ENCODE measurements around the gene PCF11.

Gene PCF11

DNA sequence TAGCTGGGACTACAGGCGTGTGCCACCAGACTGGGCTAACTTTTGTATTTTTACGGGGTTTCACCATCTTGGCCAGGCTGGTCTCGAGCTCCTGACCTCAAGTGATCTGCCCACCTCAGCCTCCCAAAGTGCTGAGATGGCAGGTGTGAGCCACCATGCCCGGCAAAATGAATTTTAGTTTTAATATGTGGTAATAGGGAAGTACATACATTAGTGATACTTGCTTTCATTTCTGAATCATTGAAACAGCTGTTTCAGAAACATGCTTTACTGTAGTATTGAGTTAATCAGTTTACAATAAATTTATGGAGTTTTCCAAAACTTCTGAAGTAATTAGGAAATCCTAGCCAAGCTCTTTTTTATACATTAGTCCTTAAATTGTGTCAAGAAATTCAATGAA is 15.6 kb downstream of the PCF11 start:
- H3K27ac ChIP-seq (ENCODE audit: insufficient read depth in 1 of 2, low read depth in 1 of 2, low read length in 2 of 2, poor library complexity in 1 of 2, severe bottlenecking in 2 of 2), result no peak overlapping the region
- DNase-seq, result no peak
- peaks cover 29 to 74% (median 53%) of the 10 kb centered on the region in 4 experiments for H3K36me3 ChIP-seq (ENCODE audit: control insufficient read depth in 4 of 4, insufficient read depth in 4 of 4, low read length in 3 of 4)
- POLR2A ChIA-PET, result interaction anchor here (0.6 kb wide), 1 partner anchor 12 kb away, joined by 3 read pairs; no protein-coding TSS in a partner anchor
- CTCF ChIA-PET, result interaction anchor here (0.9 to 1.6 kb wide), 4 partner anchors 9 to 304 kb away, joined by 3 to 7 read pairs (median 6); no protein-coding TSS in a partner anchor
- no peaks in the 10 kb centered on the region for H3K27me3 ChIP-seq (replicated peaks in 2 of 5; ENCODE audit: control insufficient read depth in 4 of 5, insufficient read depth in 5 of 5, low read length in 4 of 5)
- WGBS (ENCODE audit: insufficient coverage), result 100% methylated on average over 3 of the region's 4 CpGs
- no peaks in the 10 kb centered on the region for H3K9me3 ChIP-seq (ENCODE audit: control extremely low read depth in 1 of 5, control insufficient read depth in 4 of 5, insufficient read depth in 2 of 5, low read depth in 1 of 5, low read length in 4 of 5)
- no peak overlapping the region for H3K4me3 ChIP-seq (ENCODE audit: control insufficient read depth in 1 of 7, extremely low read depth in 1 of 7, insufficient read depth in 4 of 7, low read depth in 2 of 7, low read length in 6 of 7)
- peaks cover 4 to 41% (median 22%) of the 10 kb centered on the region in 4 experiments for H3K4me1 ChIP-seq (ENCODE audit: control extremely low read depth in 1 of 4, control insufficient read depth in 4 of 4, insufficient read depth in 4 of 4, low read length in 3 of 4)

DNA sequence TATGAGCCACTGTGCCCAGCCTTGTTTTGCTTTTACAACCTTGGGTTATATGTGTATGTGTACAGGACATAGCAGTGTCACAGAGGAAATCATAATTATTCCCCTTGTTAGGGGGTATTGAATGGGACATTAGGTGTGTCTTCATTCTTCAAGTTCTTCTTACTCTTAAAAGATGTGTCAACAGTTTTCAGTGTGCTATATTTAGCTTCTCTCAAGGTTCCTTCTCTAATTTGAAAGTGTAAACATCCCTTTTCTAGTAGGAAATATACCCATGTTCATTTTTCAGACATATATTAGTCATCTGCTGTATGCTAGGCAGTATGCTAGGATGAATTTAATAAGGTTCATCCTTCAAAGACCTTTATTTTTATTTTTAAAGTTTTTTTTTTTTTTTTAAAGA is 17.1 kb downstream of the PCF11 start:
- CTCF ChIA-PET, result interaction anchor here (1.0 to 1.3 kb wide), 2 partner anchors 10 to 14 kb away, joined by 3 to 4 read pairs; no protein-coding TSS in a partner anchor
- Histone ChIP-seq H3K27ac (ENCODE audit: insufficient read depth in 1 of 2, low read depth in 1 of 2, low read length in 2 of 2, poor library complexity in 1 of 2, severe bottlenecking in 2 of 2) (peak overlapping the region in 1 of 2 experiments; percentile 43), H3K9me3 (ENCODE audit: control extremely low read depth in 1 of 5, control insufficient read depth in 4 of 5, insufficient read depth in 2 of 5, low read depth in 1 of 5, low read length in 4 of 5) (no peaks in the 10 kb centered on the region), H3K4me3 (ENCODE audit: control insufficient read depth in 1 of 7, extremely low read depth in 1 of 7, insufficient read depth in 4 of 7, low read depth in 2 of 7, low read length in 6 of 7) (no peak overlapping the region), H3K36me3 (ENCODE audit: control insufficient read depth in 4 of 4, insufficient read depth in 4 of 4, low read length in 3 of 4) (peaks cover 28 to 68% (median 45%) of the 10 kb centered on the region in 4 experiments), H3K4me1 (ENCODE audit: control extremely low read depth in 1 of 4, control insufficient read depth in 4 of 4, insufficient read depth in 4 of 4, low read length in 3 of 4) (peaks cover 4 to 39% (median 20%) of the 10 kb centered on the region in 4 experiments), H3K27me3 (replicated peaks in 2 of 5; ENCODE audit: control insufficient read depth in 4 of 5, insufficient read depth in 5 of 5, low read length in 4 of 5) (no peaks in the 10 kb centered on the region)
- POLR2A ChIA-PET, result no interaction called here
- peak in 1 of 3 donors; percentile 21 for DNase-seq

DNA sequence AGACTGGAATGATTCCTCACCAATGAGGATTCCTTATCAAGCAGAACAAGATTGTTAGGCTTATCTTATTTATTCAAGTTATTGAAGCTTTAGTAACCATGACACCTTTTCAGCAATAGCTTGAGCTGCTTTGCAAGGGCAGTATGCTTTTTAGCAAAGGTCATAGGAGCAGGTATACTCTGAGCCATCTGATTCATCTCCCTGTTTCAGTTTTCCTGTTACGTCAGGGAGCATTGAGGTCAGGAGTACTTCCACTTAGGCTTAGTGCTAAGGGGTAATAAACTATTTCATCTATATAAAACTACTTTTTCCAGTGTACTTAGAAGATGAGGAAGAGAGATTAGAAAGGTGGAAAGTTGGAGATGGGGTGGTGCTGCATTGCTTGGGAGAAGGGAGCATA is 18.9 kb downstream of the PCF11 start:
- no peaks in the 10 kb centered on the region for H3K9me3 ChIP-seq (ENCODE audit: control extremely low read depth in 1 of 5, control insufficient read depth in 4 of 5, insufficient read depth in 2 of 5, low read depth in 1 of 5, low read length in 4 of 5)
- no peaks in the 10 kb centered on the region for H3K27me3 ChIP-seq (replicated peaks in 2 of 5; ENCODE audit: control insufficient read depth in 4 of 5, insufficient read depth in 5 of 5, low read length in 4 of 5)
- peaks cover 4 to 21% (median 13%) of the 10 kb centered on the region in 4 experiments for H3K4me1 ChIP-seq (ENCODE audit: control extremely low read depth in 1 of 4, control insufficient read depth in 4 of 4, insufficient read depth in 4 of 4, low read length in 3 of 4)
- H3K27ac ChIP-seq (ENCODE audit: insufficient read depth in 1 of 2, low read depth in 1 of 2, low read length in 2 of 2, poor library complexity in 1 of 2, severe bottlenecking in 2 of 2), result no peak overlapping the region
- peaks cover 24 to 66% (median 44%) of the 10 kb centered on the region in 4 experiments for H3K36me3 ChIP-seq (ENCODE audit: control insufficient read depth in 4 of 4, insufficient read depth in 4 of 4, low read length in 3 of 4)
- H3K4me3 ChIP-seq (ENCODE audit: control insufficient read depth in 1 of 7, extremely low read depth in 1 of 7, insufficient read depth in 4 of 7, low read depth in 2 of 7, low read length in 6 of 7), result no peak overlapping the region
- DNase-seq, result no peak
- POLR2A ChIA-PET, result no interaction called here
- CTCF ChIA-PET, result interaction anchor here (0.7 kb wide), 1 partner anchor 74 kb away, joined by 4 read pairs; no protein-coding TSS in a partner anchor
- no CpG with 5 or more reads among the region's 1 CpG for WGBS (ENCODE audit: insufficient coverage)

DNA sequence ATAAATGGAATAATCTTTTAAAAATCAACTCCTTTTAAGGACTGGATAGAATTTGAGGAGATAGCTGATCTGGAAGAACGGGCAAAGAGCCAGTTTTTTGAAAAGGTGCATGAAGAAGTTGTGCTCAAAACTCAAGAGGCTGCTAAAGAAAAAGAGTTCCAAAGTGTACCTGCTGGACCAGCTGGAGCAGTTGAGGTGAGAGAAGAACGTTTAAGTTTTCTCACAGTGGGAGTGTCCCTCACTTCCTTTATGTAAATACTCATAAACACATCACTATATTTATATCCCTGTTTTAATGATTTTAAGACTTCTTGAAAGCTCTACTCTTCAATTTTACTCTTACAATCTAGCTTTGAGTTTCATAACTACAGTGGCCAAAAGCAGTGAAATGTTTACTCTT is 24.9 kb downstream of the PCF11 start:
- Histone ChIP-seq H3K36me3 (ENCODE audit: control insufficient read depth in 4 of 4, insufficient read depth in 4 of 4, low read length in 3 of 4) (peaks cover 32 to 81% (median 54%) of the 10 kb centered on the region in 4 experiments), H3K4me3 (ENCODE audit: control insufficient read depth in 1 of 7, extremely low read depth in 1 of 7, insufficient read depth in 4 of 7, low read depth in 2 of 7, low read length in 6 of 7) (no peak overlapping the region), H3K4me1 (ENCODE audit: control extremely low read depth in 1 of 4, control insufficient read depth in 4 of 4, insufficient read depth in 4 of 4, low read length in 3 of 4) (no peaks in the 10 kb centered on the region), H3K27me3 (replicated peaks in 2 of 5; ENCODE audit: control insufficient read depth in 4 of 5, insufficient read depth in 5 of 5, low read length in 4 of 5) (no peaks in the 10 kb centered on the region), H3K9me3 (ENCODE audit: control extremely low read depth in 1 of 5, control insufficient read depth in 4 of 5, insufficient read depth in 2 of 5, low read depth in 1 of 5, low read length in 4 of 5) (no peaks in the 10 kb centered on the region), H3K27ac (ENCODE audit: insufficient read depth in 1 of 2, low read depth in 1 of 2, low read length in 2 of 2, poor library complexity in 1 of 2, severe bottlenecking in 2 of 2) (no peak overlapping the region)
- DNase-seq, result no peak
- 50% methylated on average over 2 of the region's 2 CpGs for WGBS (ENCODE audit: insufficient coverage)
- POLR2A ChIA-PET, result no interaction called here
- CTCF ChIA-PET, result no interaction called here

- CTCF ChIA-PET, result no interaction called here
- POLR2A ChIA-PET, result no interaction called here
- no peak for DNase-seq
- Histone ChIP-seq H3K9me3 (ENCODE audit: control extremely low read depth in 1 of 5, control insufficient read depth in 4 of 5, insufficient read depth in 2 of 5, low read depth in 1 of 5, low read length in 4 of 5) (no peaks in the 10 kb centered on the region), H3K4me1 (ENCODE audit: control extremely low read depth in 1 of 4, control insufficient read depth in 4 of 4, insufficient read depth in 4 of 4, low read length in 3 of 4) (no peaks in the 10 kb centered on the region), H3K27me3 (replicated peaks in 2 of 5; ENCODE audit: control insufficient read depth in 4 of 5, insufficient read depth in 5 of 5, low read length in 4 of 5) (no peaks in the 10 kb centered on the region), H3K36me3 (ENCODE audit: control insufficient read depth in 4 of 4, insufficient read depth in 4 of 4, low read length in 3 of 4) (peaks cover 19 to 67% (median 38%) of the 10 kb centered on the region in 4 experiments), H3K27ac (ENCODE audit: insufficient read depth in 1 of 2, low read depth in 1 of 2, low read length in 2 of 2, poor library complexity in 1 of 2, severe bottlenecking in 2 of 2) (no peak overlapping the region), H3K4me3 (ENCODE audit: control insufficient read depth in 1 of 7, extremely low read depth in 1 of 7, insufficient read depth in 4 of 7, low read depth in 2 of 7, low read length in 6 of 7) (no peak overlapping the region)
- WGBS (ENCODE audit: insufficient coverage), result no CpG with 5 or more reads among the region's 1 CpG
Measured at GRCh38 chr11:83185767-83186166, 28.8 kb downstream of the PCF11 start.

DNA sequence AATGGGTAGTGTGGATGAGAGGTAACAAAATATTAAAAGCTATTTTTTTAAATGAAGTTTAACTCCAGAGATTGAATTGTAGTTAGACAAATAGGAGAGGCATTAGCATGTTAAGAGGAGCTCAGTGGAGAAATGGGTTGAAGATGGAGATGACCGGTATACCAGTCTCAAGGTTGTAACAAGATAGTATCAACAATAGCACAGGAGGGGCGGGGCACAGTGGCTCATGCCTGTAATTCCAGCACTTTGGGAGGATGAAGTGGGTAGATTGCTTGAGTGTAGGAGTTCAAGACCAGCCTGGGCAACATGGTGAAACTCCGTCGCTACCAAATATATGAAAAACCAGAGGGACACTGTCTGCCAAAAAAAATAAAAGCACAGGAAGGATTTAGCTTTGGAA is 30.5 kb downstream of the PCF11 start:
- H3K9me3 ChIP-seq (ENCODE audit: control extremely low read depth in 1 of 5, control insufficient read depth in 4 of 5, insufficient read depth in 2 of 5, low read depth in 1 of 5, low read length in 4 of 5), result no peaks in the 10 kb centered on the region
- POLR2A ChIA-PET, result no interaction called here
- no peak overlapping the region for H3K4me3 ChIP-seq (ENCODE audit: control insufficient read depth in 1 of 7, extremely low read depth in 1 of 7, insufficient read depth in 4 of 7, low read depth in 2 of 7, low read length in 6 of 7)
- DNase-seq, result no peak
- H3K4me1 ChIP-seq (ENCODE audit: control extremely low read depth in 1 of 4, control insufficient read depth in 4 of 4, insufficient read depth in 4 of 4, low read length in 3 of 4), result peaks cover 2 to 6% (median 4%) of the 10 kb centered on the region in 4 experiments
- CTCF ChIA-PET, result interaction anchor here (0.7 to 1.1 kb wide), 2 partner anchors 14 to 72 kb away, joined by 3 read pairs; no protein-coding TSS in a partner anchor
- H3K27ac ChIP-seq (ENCODE audit: insufficient read depth in 1 of 2, low read depth in 1 of 2, low read length in 2 of 2, poor library complexity in 1 of 2, severe bottlenecking in 2 of 2), result no peak overlapping the region
- H3K27me3 ChIP-seq (replicated peaks in 2 of 5; ENCODE audit: control insufficient read depth in 4 of 5, insufficient read depth in 5 of 5, low read length in 4 of 5), result no peaks in the 10 kb centered on the region
- peaks cover 15 to 64% (median 33%) of the 10 kb centered on the region in 4 experiments for H3K36me3 ChIP-seq (ENCODE audit: control insufficient read depth in 4 of 4, insufficient read depth in 4 of 4, low read length in 3 of 4)
- 100% methylated on average over 4 of the region's 4 CpGs for whole genome bisulfite sequencing (ENCODE audit: insufficient coverage)

DNA sequence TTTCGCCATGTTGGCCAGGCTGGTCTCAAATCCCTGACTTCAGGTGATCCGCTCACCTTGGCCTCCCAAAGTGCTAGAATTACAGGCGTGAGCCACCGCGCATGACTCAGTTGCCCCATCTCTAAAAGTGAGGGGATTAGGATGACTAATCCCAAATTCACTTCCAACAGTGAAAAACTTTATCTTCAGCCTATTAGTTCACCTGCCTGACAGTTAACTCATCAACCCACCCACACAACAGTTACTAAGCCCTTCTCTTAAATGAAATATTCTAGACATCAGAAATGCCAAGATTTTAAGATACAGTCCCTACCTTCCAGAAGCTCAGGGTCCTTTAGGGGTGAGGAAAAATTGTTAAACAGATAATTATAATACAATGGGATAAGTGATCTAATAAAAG is 34.6 kb downstream of the PCF11 start:
- Histone ChIP-seq H3K9me3 (ENCODE audit: control extremely low read depth in 1 of 5, control insufficient read depth in 4 of 5, insufficient read depth in 2 of 5, low read depth in 1 of 5, low read length in 4 of 5) (no peaks in the 10 kb centered on the region), H3K4me3 (ENCODE audit: control insufficient read depth in 1 of 7, extremely low read depth in 1 of 7, insufficient read depth in 4 of 7, low read depth in 2 of 7, low read length in 6 of 7) (no peak overlapping the region), H3K36me3 (ENCODE audit: control insufficient read depth in 4 of 4, insufficient read depth in 4 of 4, low read length in 3 of 4) (peaks cover 2 to 27% (median 11%) of the 10 kb centered on the region in 4 experiments), H3K27me3 (replicated peaks in 2 of 5; ENCODE audit: control insufficient read depth in 4 of 5, insufficient read depth in 5 of 5, low read length in 4 of 5) (no peaks in the 10 kb centered on the region), H3K27ac (ENCODE audit: insufficient read depth in 1 of 2, low read depth in 1 of 2, low read length in 2 of 2, poor library complexity in 1 of 2, severe bottlenecking in 2 of 2) (peak overlapping the region in 1 of 2 experiments; percentile 98), H3K4me1 (ENCODE audit: control extremely low read depth in 1 of 4, control insufficient read depth in 4 of 4, insufficient read depth in 4 of 4, low read length in 3 of 4) (peaks cover 18 to 35% (median 27%) of the 10 kb centered on the region in 4 experiments)
- ChIA-PET POLR2A (interaction anchor here (0.6 kb wide), 1 partner anchor 35 kb away, joined by 3 read pairs; the partner anchor contains the start of gene PCF11), CTCF (interaction anchor here (1.3 kb wide), 1 partner anchor 324 kb away, joined by 3 read pairs; no protein-coding TSS in a partner anchor)
- WGBS (ENCODE audit: insufficient coverage), result no CpG with 5 or more reads among the region's 5 CpGs
- no peak for DNase-seq
